ENCODE measurements around the gene TNNI2. TPM values are rescaled to one million over a fixed set of nuclear protein-coding genes. Genes with fewer than 3 reads are reported as not detected.

TNNI2 gene
- total and polyA plus RNA-seq, 2 donors: 4.5 to 13.4 TPM

GRCh38 chr11:1836011-1836945, 2.5 kb upstream of the TNNI2 start:
- no peak overlapping the region for H3K27ac ChIP-seq (ENCODE audit: low read depth in 1 of 2, low read length in 1 of 2)
- no peak for DNase-seq (ENCODE audit: low read depth in 6 of 9, low spot score in 9 of 9)
- H3K9me3 ChIP-seq (ENCODE audit: control insufficient read depth in 2 of 2, insufficient read depth in 1 of 2, low read length in 1 of 2): peaks cover 0 to 1% of the 10 kb centered on the region in 2 donors
- H3K4me3 ChIP-seq (ENCODE audit: low read length in 2 of 2): no peak overlapping the region
- 95% methylated on average over 43 of the region's 43 CpGs for WGBS
- peaks cover 0 to 27% of the 10 kb centered on the region in 2 donors for H3K4me1 ChIP-seq (ENCODE audit: control insufficient read depth in 2 of 2, insufficient read depth in 2 of 2, low read length in 2 of 2)
- H3K27me3 ChIP-seq (ENCODE audit: control insufficient read depth in 2 of 2, insufficient read depth in 1 of 2, low read length in 1 of 2): peaks cover 0 to 33% of the 10 kb centered on the region in 2 donors
- H3K36me3 ChIP-seq (ENCODE audit: control insufficient read depth in 2 of 2, insufficient read depth in 2 of 2, low read length in 1 of 2): no peaks in the 10 kb centered on the region

- peaks cover 0 to 1% of the 10 kb centered on the region in 2 donors for H3K9me3 ChIP-seq (ENCODE audit: control insufficient read depth in 2 of 2, insufficient read depth in 1 of 2, low read length in 1 of 2)
- H3K36me3 ChIP-seq (ENCODE audit: control insufficient read depth in 2 of 2, insufficient read depth in 2 of 2, low read length in 1 of 2): no peaks in the 10 kb centered on the region
- no peak overlapping the region for H3K27ac ChIP-seq (ENCODE audit: low read depth in 1 of 2, low read length in 1 of 2)
- no peak overlapping the region for H3K4me3 ChIP-seq (ENCODE audit: low read length in 2 of 2)
- WGBS: 62% methylated on average over 38 of the region's 38 CpGs
- DNase-seq (ENCODE audit: low read depth in 6 of 9, low spot score in 9 of 9): peak in 8 of 9 donors; percentile 55 to 92 (median 70)
- peaks cover 0 to 30% of the 10 kb centered on the region in 2 donors for H3K27me3 ChIP-seq (ENCODE audit: control insufficient read depth in 2 of 2, insufficient read depth in 1 of 2, low read length in 1 of 2)
- H3K4me1 ChIP-seq (ENCODE audit: control insufficient read depth in 2 of 2, insufficient read depth in 2 of 2, low read length in 2 of 2): peaks cover 0 to 27% of the 10 kb centered on the region in 2 donors
These were observed 1.4 kb upstream of the TNNI2 start for GRCh38 chr11:1837171-1838076.

GRCh38 chr11:1838077-1838425, 730 bp upstream of the TNNI2 start:
- peak overlapping the region in 1 of 2 donors; percentile 37 for H3K27ac ChIP-seq (ENCODE audit: low read depth in 1 of 2, low read length in 1 of 2)
- peaks cover 0 to 30% of the 10 kb centered on the region in 2 donors for H3K4me1 ChIP-seq (ENCODE audit: control insufficient read depth in 2 of 2, insufficient read depth in 2 of 2, low read length in 2 of 2)
- 47% methylated on average over 17 of the region's 17 CpGs for WGBS
- no peaks in the 10 kb centered on the region for H3K36me3 ChIP-seq (ENCODE audit: control insufficient read depth in 2 of 2, insufficient read depth in 2 of 2, low read length in 1 of 2)
- H3K4me3 ChIP-seq (ENCODE audit: low read length in 2 of 2): no peak overlapping the region
- peaks cover 0 to 24% of the 10 kb centered on the region in 2 donors for H3K27me3 ChIP-seq (ENCODE audit: control insufficient read depth in 2 of 2, insufficient read depth in 1 of 2, low read length in 1 of 2)
- DNase-seq (ENCODE audit: low read depth in 6 of 9, low spot score in 9 of 9): no peak
- H3K9me3 ChIP-seq (ENCODE audit: control insufficient read depth in 2 of 2, insufficient read depth in 1 of 2, low read length in 1 of 2): peaks cover 0 to 1% of the 10 kb centered on the region in 2 donors

GRCh38 chr11:1839204-1839923, 583 bp downstream of the TNNI2 start:
- Histone ChIP-seq H3K36me3 (ENCODE audit: control insufficient read depth in 2 of 2, insufficient read depth in 2 of 2, low read length in 1 of 2) (no peaks in the 10 kb centered on the region), H3K4me1 (ENCODE audit: control insufficient read depth in 2 of 2, insufficient read depth in 2 of 2, low read length in 2 of 2) (peaks cover 0 to 41% of the 10 kb centered on the region in 2 donors), H3K9me3 (ENCODE audit: control insufficient read depth in 2 of 2, insufficient read depth in 1 of 2, low read length in 1 of 2) (peaks cover 0 to 1% of the 10 kb centered on the region in 2 donors), H3K4me3 (ENCODE audit: low read length in 2 of 2) (no peak overlapping the region), H3K27me3 (ENCODE audit: control insufficient read depth in 2 of 2, insufficient read depth in 1 of 2, low read length in 1 of 2) (peaks cover 0 to 11% of the 10 kb centered on the region in 2 donors), H3K27ac (ENCODE audit: low read depth in 1 of 2, low read length in 1 of 2) (no peak overlapping the region)
- 68% methylated on average over 12 of the region's 12 CpGs for WGBS
- no peak for DNase-seq (ENCODE audit: low read depth in 6 of 9, low spot score in 9 of 9)

GRCh38 chr11:1839924-1840779, 1.4 kb downstream of the TNNI2 start:
- WGBS: 59% methylated on average over 26 of the region's 26 CpGs
- Histone ChIP-seq H3K27ac (ENCODE audit: low read depth in 1 of 2, low read length in 1 of 2) (no peak overlapping the region), H3K4me3 (ENCODE audit: low read length in 2 of 2) (no peak overlapping the region), H3K4me1 (ENCODE audit: control insufficient read depth in 2 of 2, insufficient read depth in 2 of 2, low read length in 2 of 2) (peaks cover 4 to 46% of the 10 kb centered on the region in 2 donors), H3K9me3 (ENCODE audit: control insufficient read depth in 2 of 2, insufficient read depth in 1 of 2, low read length in 1 of 2) (peaks cover 0 to 1% of the 10 kb centered on the region in 2 donors), H3K36me3 (ENCODE audit: control insufficient read depth in 2 of 2, insufficient read depth in 2 of 2, low read length in 1 of 2) (no peaks in the 10 kb centered on the region), H3K27me3 (ENCODE audit: control insufficient read depth in 2 of 2, insufficient read depth in 1 of 2, low read length in 1 of 2) (peaks cover 0 to 9% of the 10 kb centered on the region in 2 donors)
- no peak for DNase-seq (ENCODE audit: low read depth in 6 of 9, low spot score in 9 of 9)

- Histone ChIP-seq H3K4me1 (ENCODE audit: control insufficient read depth in 2 of 2, insufficient read depth in 2 of 2, low read length in 2 of 2) (peaks cover 9 to 54% of the 10 kb centered on the region in 2 donors), H3K4me3 (ENCODE audit: low read length in 2 of 2) (no peak overlapping the region), H3K36me3 (ENCODE audit: control insufficient read depth in 2 of 2, insufficient read depth in 2 of 2, low read length in 1 of 2) (no peaks in the 10 kb centered on the region), H3K27ac (ENCODE audit: low read depth in 1 of 2, low read length in 1 of 2) (no peak overlapping the region), H3K9me3 (ENCODE audit: control insufficient read depth in 2 of 2, insufficient read depth in 1 of 2, low read length in 1 of 2) (peaks cover 0 to 1% of the 10 kb centered on the region in 2 donors), H3K27me3 (ENCODE audit: control insufficient read depth in 2 of 2, insufficient read depth in 1 of 2, low read length in 1 of 2) (peaks cover 0 to 9% of the 10 kb centered on the region in 2 donors)
- DNase-seq (ENCODE audit: low read depth in 6 of 9, low spot score in 9 of 9): no peak
- WGBS: 94% methylated on average over 37 of the region's 37 CpGs
These were observed 2.1 kb downstream of the TNNI2 start for GRCh38 chr11:1840780-1841480.

- Histone ChIP-seq H3K9me3 (ENCODE audit: control insufficient read depth in 2 of 2, insufficient read depth in 1 of 2, low read length in 1 of 2) (peaks cover 0 to 1% of the 10 kb centered on the region in 2 donors), H3K4me1 (ENCODE audit: control insufficient read depth in 2 of 2, insufficient read depth in 2 of 2, low read length in 2 of 2) (peaks cover 9 to 60% of the 10 kb centered on the region in 2 donors), H3K4me3 (ENCODE audit: low read length in 2 of 2) (no peak overlapping the region), H3K27ac (ENCODE audit: low read depth in 1 of 2, low read length in 1 of 2) (no peak overlapping the region), H3K27me3 (ENCODE audit: control insufficient read depth in 2 of 2, insufficient read depth in 1 of 2, low read length in 1 of 2) (peaks cover 0 to 9% of the 10 kb centered on the region in 2 donors), H3K36me3 (ENCODE audit: control insufficient read depth in 2 of 2, insufficient read depth in 2 of 2, low read length in 1 of 2) (no peaks in the 10 kb centered on the region)
- DNase-seq (ENCODE audit: low read depth in 6 of 9, low spot score in 9 of 9): no peak
- 96% methylated on average over 19 of the region's 19 CpGs for WGBS
These were observed 2.8 kb downstream of the TNNI2 start for GRCh38 chr11:1841511-1842148.
